Thyroid gland (tissue), 4 donors: ENCODE measurements around the gene ZIC1. TPM values are rescaled to one million over a fixed set of nuclear protein-coding genes. Genes with fewer than 3 reads are reported as not detected.

ENCODE experiments used
- DNase-seq, 2 donors: peaks; one replicate each; pipeline ENCODE4 v3.0.0-alpha.2; 2019
- H3K27ac ChIP-seq, 3 donors: fragments of 200-600 bp; sonication (generic); 1 replicate in 2 of 3; 2 replicates in 1 of 3; pipeline ENCODE4 v1.5.1; 2016 to 2019; ENCODE audit warnings: mild to moderate bottlenecking in 1 of 3, moderate library complexity in 1 of 3
- H3K27me3 ChIP-seq: fragments of 200-600 bp; sonication (generic); one replicate; pipeline ENCODE4 v1.5.1; 2019
- H3K36me3 ChIP-seq, 2 donors: fragments of 200-600 bp; sonication (generic); one replicate each; pipeline ENCODE4 v1.5.1; 2016 to 2019
- H3K4me1 ChIP-seq, 2 donors: fragments of 200-600 bp; sonication (generic); one replicate each; pipeline ENCODE4 v1.5.1; 2017 to 2019
- H3K4me3 ChIP-seq, 3 donors: fragments of 200-600 bp; sonication (generic); replicated peaks in 1 of 3; 1 replicate in 2 of 3; 2 replicates in 1 of 3; pipeline ENCODE4 v1.5.1; 2016; ENCODE audit warnings: mild to moderate bottlenecking in 1 of 3
- H3K9me3 ChIP-seq: fragments of 200-600 bp; sonication (generic); one replicate; pipeline ENCODE4 v1.5.1; 2017
- POLR2A ChIP-seq, 2 donors: fragments of 450-650 bp; IDR thresholded peaks; one replicate each; pipeline ENCODE4 v1.6.1; 2017; ENCODE audit warnings: antibody characterized with exemption in 2 of 2, mild to moderate bottlenecking in 2 of 2, moderate library complexity in 1 of 2
- WGBS, 2 donors: methylation state at CpG; one replicate each; pipeline ENCODE4 v1.1.5; 2017; 5-methylcytosine and 5-hydroxymethylcytosine counted together
- intact Hi-C: fragments of 100-400 bp; cut with DNase I; formaldehyde crosslinking; loops from one replicate; pipeline ENCODE4 v1.15.1; 2023
- total RNA-seq, 4 donors: library from RNA; depleted of rRNA; stranded (reverse); fragments of >200 nt; gene quantifications; one replicate each; pipeline ENCODE4 v1.2.3, GENCODE V29; 2016
- TF ChIP-seq, protein P1 (sequence below), 6 experiments: fragments of 200-600 bp in 3 of 6; fragments of 450-650 bp in 3 of 6; sonication (generic) in 3 of 6; IDR thresholded peaks; one replicate each; pipeline ENCODE4 v1.5.1; 2016 to 2019; ENCODE audit warnings: antibody characterized with exemption in 6 of 6, mild to moderate bottlenecking in 2 of 6, inconsistent platforms in 1 of 6, moderate library complexity in 1 of 6

Gene ZIC1
- total RNA-seq, 4 donors from 2014 or later = not detected

DNA sequence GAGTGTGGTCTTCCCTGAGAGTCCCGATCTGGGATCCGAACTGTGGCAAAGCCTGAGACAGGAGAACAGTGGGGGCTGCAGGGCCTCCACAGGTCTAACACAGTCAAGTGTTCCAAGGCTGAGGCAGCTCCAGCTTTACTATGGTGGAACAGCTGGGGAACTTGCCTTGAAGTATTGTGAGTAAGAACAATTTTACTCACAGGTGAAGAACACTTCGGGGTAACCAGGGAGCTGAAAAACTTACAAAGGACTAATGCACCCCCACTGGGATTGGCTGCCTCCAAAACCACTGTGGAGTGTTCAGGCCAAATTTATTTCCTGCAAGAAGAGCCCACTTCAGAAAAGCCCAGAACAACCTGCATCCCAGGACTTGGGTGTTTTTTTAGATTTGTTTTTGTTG is 28.2 kb upstream of the ZIC1 start:
- no peak for TF ChIP-seq POLR2A (IDR thresholded peaks at IDR 0.05)
- TF ChIP-seq, protein P1, sequence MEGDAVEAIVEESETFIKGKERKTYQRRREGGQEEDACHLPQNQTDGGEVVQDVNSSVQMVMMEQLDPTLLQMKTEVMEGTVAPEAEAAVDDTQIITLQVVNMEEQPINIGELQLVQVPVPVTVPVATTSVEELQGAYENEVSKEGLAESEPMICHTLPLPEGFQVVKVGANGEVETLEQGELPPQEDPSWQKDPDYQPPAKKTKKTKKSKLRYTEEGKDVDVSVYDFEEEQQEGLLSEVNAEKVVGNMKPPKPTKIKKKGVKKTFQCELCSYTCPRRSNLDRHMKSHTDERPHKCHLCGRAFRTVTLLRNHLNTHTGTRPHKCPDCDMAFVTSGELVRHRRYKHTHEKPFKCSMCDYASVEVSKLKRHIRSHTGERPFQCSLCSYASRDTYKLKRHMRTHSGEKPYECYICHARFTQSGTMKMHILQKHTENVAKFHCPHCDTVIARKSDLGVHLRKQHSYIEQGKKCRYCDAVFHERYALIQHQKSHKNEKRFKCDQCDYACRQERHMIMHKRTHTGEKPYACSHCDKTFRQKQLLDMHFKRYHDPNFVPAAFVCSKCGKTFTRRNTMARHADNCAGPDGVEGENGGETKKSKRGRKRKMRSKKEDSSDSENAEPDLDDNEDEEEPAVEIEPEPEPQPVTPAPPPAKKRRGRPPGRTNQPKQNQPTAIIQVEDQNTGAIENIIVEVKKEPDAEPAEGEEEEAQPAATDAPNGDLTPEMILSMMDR (IDR thresholded peaks at IDR 0.05) = no peak
- H3K27ac ChIP-seq = no peak overlapping the region
- H3K4me1 ChIP-seq = no peaks in the 10 kb centered on the region
- no peaks in the 10 kb centered on the region for H3K9me3 ChIP-seq
- H3K4me3 ChIP-seq = no peak overlapping the region
- peaks cover 14% of the 10 kb centered on the region for H3K27me3 ChIP-seq
- WGBS, 2 donors = 17 to 19% methylated on average over 3 of the region's 3 CpGs
- no peaks in the 10 kb centered on the region for H3K36me3 ChIP-seq
- DNase-seq = no peak
- intact Hi-C loops = no loop called here

DNA sequence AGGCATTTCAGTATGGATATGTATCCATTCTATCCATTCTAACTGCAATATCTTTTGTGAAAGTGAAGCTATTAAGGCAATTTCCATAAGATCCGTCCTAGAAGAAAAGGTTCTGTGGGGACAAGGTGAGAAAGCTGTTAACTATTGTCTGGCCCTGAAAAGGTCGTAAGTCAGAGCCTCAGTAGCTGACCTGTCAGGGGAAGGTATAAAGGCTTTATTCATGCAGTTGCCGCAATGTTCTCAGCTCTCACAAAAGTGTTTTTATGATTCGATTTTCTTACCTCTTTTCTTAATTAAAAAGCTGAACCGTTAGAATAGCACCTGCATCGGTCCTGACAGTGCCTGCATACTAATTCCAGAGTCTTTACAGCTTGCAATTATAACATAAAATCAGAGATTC is 27.6 kb upstream of the ZIC1 start:
- H3K27me3 ChIP-seq = peaks cover 16% of the 10 kb centered on the region
- TF ChIP-seq POLR2A (IDR thresholded peaks at IDR 0.05) = no peak
- TF ChIP-seq, protein P1 (IDR thresholded peaks at IDR 0.05) = no peak
- DNase-seq = no peak
- intact Hi-C loops = no loop called here
- H3K36me3 ChIP-seq = no peaks in the 10 kb centered on the region
- H3K9me3 ChIP-seq = no peaks in the 10 kb centered on the region
- no peak overlapping the region for H3K27ac ChIP-seq
- H3K4me3 ChIP-seq = no peak overlapping the region
- no peaks in the 10 kb centered on the region for H3K4me1 ChIP-seq
- WGBS, 2 donors = 9 to 12% methylated on average over 6 of the region's 6 CpGs

DNA sequence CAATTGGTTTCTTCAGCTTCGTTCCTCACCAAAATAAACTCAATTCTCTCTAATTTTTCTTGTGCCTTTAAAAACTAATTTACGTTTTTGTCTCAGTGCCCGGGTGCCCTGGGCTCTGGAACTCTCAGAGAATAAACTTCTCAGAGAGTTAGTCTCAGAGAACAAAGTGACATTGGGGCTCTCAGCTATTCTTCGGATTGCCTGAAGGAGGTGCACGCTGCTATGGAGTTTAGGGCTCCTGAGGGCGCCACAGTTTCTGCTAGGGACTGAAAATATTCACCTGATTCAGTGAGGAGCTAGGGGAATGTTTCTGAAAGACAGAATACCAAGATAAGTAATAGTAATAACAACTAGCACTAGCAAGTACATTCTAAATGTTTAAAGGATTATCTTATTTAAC is 25.5 kb upstream of the ZIC1 start:
- Histone ChIP-seq H3K4me3 (no peak overlapping the region), H3K27ac (no peak overlapping the region), H3K4me1 (no peaks in the 10 kb centered on the region), H3K27me3 (peaks cover 27% of the 10 kb centered on the region), H3K36me3 (no peaks in the 10 kb centered on the region), H3K9me3 (no peaks in the 10 kb centered on the region)
- intact Hi-C loops = no loop called here
- WGBS, 2 donors = 3 to 6% methylated on average over 6 of the region's 6 CpGs
- TF ChIP-seq, protein P1 (IDR thresholded peaks at IDR 0.05) = no peak
- TF ChIP-seq POLR2A (IDR thresholded peaks at IDR 0.05) = no peak
- no peak for DNase-seq

DNA sequence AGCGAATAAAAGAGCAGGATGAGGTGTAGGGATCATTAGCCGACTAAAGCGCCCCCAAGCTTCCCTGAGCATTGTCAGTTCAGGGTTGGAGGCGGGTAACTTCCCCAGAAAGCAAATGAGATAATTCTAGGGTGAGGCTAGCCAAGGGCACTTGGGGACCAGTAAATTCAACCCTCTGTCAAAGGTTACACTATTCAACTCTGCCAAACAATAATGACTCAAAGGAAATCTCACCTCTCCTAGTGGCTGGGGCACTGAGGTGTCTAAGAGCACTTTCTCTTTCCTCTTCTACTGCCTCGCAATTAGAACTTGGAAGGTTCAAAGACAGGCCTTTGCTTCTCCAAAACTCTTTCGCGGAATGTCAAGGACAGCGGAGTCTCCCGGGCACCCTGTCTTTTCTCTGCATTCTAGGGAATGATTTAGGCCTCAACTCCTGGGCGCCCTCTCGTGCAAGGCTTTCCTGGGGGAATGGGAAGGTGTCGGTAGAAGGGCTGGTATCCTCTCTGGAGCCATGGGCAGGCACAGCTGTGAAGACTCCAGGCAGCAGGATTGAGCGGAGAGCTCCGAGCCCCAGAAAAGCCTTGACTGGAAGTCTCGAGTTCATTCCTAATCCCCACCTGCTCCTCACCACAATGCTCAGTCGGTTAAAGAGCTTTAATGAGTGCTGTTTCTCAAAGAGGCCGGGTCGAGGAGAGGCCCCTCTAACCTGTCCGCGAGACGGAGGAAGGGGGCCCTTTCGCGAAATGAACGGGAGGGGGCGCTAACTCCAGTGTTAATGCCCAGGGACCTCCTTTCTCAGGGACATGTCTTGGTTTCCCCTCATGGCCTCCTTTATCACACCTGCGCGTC is 24.7 kb upstream of the ZIC1 start:
- Histone ChIP-seq H3K36me3 (no peaks in the 10 kb centered on the region), H3K9me3 (no peaks in the 10 kb centered on the region), H3K4me3 (no peak overlapping the region), H3K27ac (no peak overlapping the region), H3K4me1 (no peaks in the 10 kb centered on the region), H3K27me3 (peaks cover 27% of the 10 kb centered on the region)
- no peak for DNase-seq
- TF ChIP-seq, protein P1 (IDR thresholded peaks at IDR 0.05) = no peak
- TF ChIP-seq POLR2A (IDR thresholded peaks at IDR 0.05) = no peak
- intact Hi-C loops = no loop called here
- 9 to 12% methylated on average over 20 to 25 of the region's 27 CpGs for WGBS, 2 donors
